Glutamatergic neuron (in vitro differentiated cells): ENCODE data around the gene DRD3. TPM values are rescaled to one million over a fixed set of nuclear protein-coding genes. Genes with fewer than 3 reads are reported as not detected.

ENCODE experiments used
- DNase-seq: peaks from one replicate; pipeline ENCODE4 v3.0.0; 2022
- H3K27ac Mint-ChIP-seq: one replicate; pipeline ENCODE4 v1.8.0; 2020; ENCODE audit warnings: mild to moderate bottlenecking, mixed read lengths, inconsistent platforms; ENCODE audit not compliant: unreplicated experiment
- H3K27me3 Mint-ChIP-seq: one replicate; pipeline ENCODE4 v1.8.0; 2020; ENCODE audit warnings: mild to moderate bottlenecking, moderate library complexity, mixed read lengths, inconsistent platforms; ENCODE audit not compliant: unreplicated experiment
- H3K36me3 Mint-ChIP-seq: one replicate; pipeline ENCODE4 v1.8.0; 2020; ENCODE audit warnings: mild to moderate bottlenecking, mixed read lengths, inconsistent platforms; ENCODE audit not compliant: unreplicated experiment
- H3K4me1 Mint-ChIP-seq: one replicate; pipeline ENCODE4 v1.8.0; 2020; ENCODE audit warnings: mild to moderate bottlenecking, low read depth, mixed read lengths, inconsistent platforms; ENCODE audit not compliant: unreplicated experiment
- H3K4me3 Mint-ChIP-seq: one replicate; pipeline ENCODE4 v1.8.0; 2020; ENCODE audit warnings: mild to moderate bottlenecking, mixed read lengths, inconsistent platforms; ENCODE audit not compliant: unreplicated experiment
- H3K9me3 Mint-ChIP-seq: one replicate; pipeline ENCODE4 v1.8.0; 2020; ENCODE audit warnings: mild to moderate bottlenecking, moderate library complexity, mixed read lengths, inconsistent platforms; ENCODE audit not compliant: unreplicated experiment
- total RNA-seq: library from RNA; stranded (reverse); fragmentation: NEBNext Ultra II Directional; extraction: Animal tissue kit (Norgen Biotek cat#: 25700); gene quantifications from one replicate; pipeline ENCODE4 v1.2.1, GENCODE V29; 2021; ENCODE audit not compliant: unreplicated experiment
- TF ChIP-seq, protein P1 (sequence below): fragments of 200-600 bp; sonication (generic); IDR thresholded peaks from one replicate; pipeline ENCODE4 v1.5.0; 2021; ENCODE audit not compliant: partially characterized antibody, unreplicated experiment

Gene DRD3
- total RNA-seq, 1 donor from 2014 or later: not detected

DNA sequence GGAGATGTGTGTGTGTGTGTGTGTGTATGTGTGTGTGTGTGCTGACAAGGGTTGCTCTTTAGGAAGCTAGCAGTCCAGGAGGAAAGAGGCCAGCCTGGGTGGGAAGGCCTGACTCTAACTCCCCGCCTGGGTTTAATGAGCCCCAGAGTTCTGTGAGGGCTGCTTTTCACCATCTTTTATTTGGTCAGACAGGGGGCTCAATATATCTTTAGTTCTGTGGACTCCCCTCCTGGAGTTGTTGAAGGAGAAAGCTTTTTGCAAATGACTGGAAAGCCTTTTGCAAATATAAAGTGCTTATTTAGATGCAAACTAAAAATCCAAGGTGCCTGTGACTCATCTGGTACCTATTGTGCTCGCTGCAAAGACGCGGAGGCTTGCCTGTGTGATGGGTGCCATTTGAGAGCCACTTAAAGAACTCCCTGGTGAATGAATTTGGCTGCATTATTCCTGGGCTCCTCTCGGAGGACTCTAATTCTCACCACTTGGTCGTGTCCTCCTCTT is 24.5 kb downstream of the DRD3 start:
- Mint-ChIP-seq H3K27me3 (peaks cover 2% of the 10 kb centered on the region), H3K36me3 (no peaks in the 10 kb centered on the region), H3K9me3 (no peaks in the 10 kb centered on the region), H3K4me1 (peaks cover 8% of the 10 kb centered on the region), H3K27ac (peak overlapping the region; percentile 48), H3K4me3 (no peak overlapping the region)
- TF ChIP-seq, protein P1, sequence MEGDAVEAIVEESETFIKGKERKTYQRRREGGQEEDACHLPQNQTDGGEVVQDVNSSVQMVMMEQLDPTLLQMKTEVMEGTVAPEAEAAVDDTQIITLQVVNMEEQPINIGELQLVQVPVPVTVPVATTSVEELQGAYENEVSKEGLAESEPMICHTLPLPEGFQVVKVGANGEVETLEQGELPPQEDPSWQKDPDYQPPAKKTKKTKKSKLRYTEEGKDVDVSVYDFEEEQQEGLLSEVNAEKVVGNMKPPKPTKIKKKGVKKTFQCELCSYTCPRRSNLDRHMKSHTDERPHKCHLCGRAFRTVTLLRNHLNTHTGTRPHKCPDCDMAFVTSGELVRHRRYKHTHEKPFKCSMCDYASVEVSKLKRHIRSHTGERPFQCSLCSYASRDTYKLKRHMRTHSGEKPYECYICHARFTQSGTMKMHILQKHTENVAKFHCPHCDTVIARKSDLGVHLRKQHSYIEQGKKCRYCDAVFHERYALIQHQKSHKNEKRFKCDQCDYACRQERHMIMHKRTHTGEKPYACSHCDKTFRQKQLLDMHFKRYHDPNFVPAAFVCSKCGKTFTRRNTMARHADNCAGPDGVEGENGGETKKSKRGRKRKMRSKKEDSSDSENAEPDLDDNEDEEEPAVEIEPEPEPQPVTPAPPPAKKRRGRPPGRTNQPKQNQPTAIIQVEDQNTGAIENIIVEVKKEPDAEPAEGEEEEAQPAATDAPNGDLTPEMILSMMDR: no peak
- no peak for DNase-seq

DNA sequence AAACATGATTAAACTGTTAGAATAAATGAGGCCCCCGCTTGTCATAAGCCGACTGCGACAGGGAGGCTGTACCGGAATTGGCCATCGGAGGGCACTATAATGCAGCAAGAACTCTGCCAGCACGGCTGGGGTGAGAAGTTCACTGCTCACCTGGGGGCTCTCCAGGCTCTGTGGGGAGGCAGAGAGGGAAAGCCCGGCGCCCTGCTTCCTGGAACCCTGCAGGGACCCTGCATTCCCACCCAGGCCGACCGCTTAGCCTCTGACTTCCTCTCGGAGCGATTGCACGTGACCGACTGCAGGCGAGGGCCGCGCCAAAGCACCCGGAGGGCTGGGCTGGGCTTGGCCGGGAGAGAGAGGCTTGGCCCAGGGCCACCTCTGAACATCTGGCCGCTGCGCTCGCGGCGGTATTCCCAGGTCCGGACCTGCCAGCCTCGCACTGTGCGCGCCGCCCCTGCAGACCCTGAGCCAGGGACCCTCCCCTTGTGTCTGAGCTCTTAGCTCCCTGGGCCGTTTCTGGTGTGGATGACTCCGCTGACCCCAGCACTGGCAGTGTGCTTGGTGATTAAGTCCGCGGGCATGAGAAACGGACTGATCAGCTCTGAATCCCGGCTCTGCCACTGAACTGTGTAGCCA is 26.2 kb downstream of the DRD3 start:
- Mint-ChIP-seq H3K27me3 (peaks cover 2% of the 10 kb centered on the region), H3K4me3 (peak overlapping the region; percentile 84), H3K4me1 (peaks cover 8% of the 10 kb centered on the region), H3K36me3 (no peaks in the 10 kb centered on the region), H3K27ac (no peak overlapping the region), H3K9me3 (no peaks in the 10 kb centered on the region)
- TF ChIP-seq, protein P1: peak; percentile 91
- peak; percentile 86 for DNase-seq

DNA sequence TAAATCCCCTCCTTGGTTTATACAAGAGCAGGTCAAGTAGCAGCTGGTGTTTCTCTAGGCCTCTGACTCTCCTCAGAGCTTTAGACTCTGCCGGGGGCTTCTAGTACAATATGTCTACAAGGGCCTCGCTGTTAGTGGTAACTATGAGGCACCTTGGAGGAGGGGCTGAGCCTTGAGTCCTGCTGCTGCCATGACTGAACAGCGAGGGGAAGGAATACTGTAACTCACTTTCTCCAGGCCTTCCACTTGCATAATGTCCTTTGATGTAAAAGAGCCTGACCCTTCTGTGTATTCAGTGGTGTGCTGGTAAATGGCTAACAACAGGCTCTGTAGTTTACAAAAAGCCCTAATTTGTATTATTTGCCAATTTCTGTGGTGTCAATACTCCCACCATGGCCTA is 27.8 kb downstream of the DRD3 start:
- no peaks in the 10 kb centered on the region for H3K27me3 Mint-ChIP-seq
- no peak for DNase-seq
- no peak overlapping the region for H3K4me3 Mint-ChIP-seq
- peaks cover 8% of the 10 kb centered on the region for H3K4me1 Mint-ChIP-seq
- H3K9me3 Mint-ChIP-seq: no peaks in the 10 kb centered on the region
- TF ChIP-seq, protein P1: no peak
- H3K27ac Mint-ChIP-seq: no peak overlapping the region
- H3K36me3 Mint-ChIP-seq: no peaks in the 10 kb centered on the region

DNA sequence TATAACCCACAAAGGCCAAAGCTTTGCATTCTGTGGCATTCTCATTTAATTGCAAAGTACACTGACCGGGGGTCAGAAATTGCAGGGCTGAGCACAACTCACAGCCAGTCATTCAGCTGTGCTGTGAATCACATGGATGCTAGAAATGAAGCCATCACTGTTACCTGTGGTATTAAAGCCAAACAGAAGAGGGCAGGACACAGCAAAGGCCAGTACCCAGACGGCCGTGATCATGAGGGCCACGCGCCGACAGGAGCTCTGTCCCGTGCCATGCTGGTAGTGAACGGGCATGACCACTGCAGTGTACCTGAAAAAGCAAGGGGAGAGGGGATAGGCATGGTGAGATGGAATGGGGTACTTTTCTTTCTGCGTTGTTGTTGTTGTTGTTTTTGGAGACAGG is 31.6 kb downstream of the DRD3 start:
- Mint-ChIP-seq H3K4me3 (no peak overlapping the region), H3K9me3 (no peaks in the 10 kb centered on the region)
- no peak for DNase-seq

More for the DNA sequence above, 31.6 kb downstream of the DRD3 start:
- H3K36me3 Mint-ChIP-seq: no peaks in the 10 kb centered on the region
- TF ChIP-seq, protein P1: no peak
- H3K4me1 Mint-ChIP-seq: no peaks in the 10 kb centered on the region
- no peaks in the 10 kb centered on the region for H3K27me3 Mint-ChIP-seq
- H3K27ac Mint-ChIP-seq: no peak overlapping the region
